ENCODE data around the gene WDR89.
"Not testable (repeated sequence)": the region's sequence is repeated elsewhere in the genome, so short reads cannot be mapped to it uniquely, and the experiment has no call there.

The WDR89 gene

GRCh38 chr14:63652406-63652805 is 10.7 kb upstream of the WDR89 start:
- DNase-seq, result no peak

DNA sequence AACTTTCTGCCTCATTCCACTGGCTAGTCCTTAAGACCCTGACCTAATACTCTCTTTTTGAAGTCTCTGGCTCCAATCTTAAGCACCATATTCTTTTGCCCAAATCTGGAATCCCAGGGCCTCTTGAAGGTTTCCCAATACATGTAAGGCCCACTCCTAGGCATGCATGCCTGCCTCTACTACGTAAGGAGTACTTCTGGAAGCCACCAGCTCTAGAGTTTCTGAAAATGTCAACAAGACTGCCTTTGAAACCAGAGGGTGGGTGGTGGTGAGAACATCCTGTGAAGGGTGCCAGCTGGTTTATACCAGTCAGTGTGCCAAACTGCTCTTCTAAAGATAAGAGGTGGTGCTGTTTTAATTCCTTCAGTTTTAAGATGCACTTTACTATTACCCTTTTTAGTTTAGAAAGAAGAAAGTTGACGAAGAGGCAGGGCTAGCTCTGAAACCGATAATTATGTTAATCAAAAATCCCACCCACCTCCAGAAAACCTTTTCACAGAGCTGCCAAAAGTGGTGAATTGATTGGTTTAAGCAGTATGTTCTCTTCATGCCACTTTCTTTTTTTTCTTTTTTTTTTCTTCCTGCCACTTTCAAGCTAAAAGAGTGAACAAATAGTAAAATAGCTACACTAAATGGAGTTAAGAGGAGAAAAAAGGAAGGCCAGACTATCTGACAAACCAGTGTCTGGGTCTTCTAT is 8.7 kb upstream of the WDR89 start:
- peak; percentile 40 for DNase-seq

DNA sequence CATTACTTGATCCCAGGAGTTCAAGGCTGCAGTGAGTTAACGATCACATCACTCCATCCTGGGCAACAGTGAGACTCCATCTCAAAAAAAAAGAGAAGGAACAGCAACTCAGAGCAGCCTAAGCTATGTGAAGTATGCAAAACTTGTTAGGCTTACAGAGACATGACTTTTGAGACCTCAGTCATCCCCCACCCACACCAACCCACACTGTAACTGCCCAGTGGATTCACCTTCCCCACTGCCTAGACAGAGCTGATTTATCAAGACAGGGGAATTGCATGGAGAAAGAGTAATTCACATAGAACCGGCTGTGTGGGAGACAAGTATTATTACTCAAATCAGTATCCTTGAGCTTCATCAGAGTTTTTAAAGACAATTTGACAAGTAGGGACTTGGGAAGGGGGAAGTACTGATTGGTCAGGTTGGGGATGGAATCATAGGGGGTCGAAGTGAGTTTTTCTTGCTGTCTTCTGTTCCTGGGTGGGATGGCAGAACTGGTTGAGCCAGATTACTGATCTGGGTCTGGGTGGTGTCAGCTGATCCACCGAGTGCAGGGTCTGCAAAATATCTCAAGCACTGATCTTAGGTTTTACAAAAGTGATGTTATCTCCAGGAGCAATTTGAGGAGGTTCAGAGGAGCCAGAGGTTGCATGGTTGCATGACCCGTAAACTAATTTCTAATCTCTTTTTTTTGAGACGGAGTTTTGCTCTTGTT is 6.2 kb upstream of the WDR89 start:
- no peak for DNase-seq

DNA sequence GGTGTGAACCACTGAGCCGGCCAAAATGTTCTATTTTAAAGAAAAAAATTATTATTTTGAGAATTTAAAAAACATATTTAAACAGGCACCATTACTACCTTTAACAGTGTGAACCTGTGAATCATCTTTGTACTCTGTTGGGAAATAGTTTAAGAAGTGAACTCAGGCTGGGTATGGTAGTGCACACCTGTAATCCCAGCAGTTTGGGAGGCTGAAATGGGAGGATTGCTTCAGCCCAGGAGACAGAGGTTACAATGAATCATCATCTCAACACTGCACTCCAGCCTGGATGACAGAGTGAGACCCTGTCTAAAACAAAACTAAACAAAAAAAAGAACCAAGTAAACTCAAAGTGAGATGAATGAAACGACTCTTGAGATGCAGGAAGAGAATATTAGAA is 3.1 kb upstream of the WDR89 start:
- no peak for DNase-seq

- DNase-seq, result no peak
Measured at GRCh38 chr14:63642656-63643382, 1.1 kb upstream of the WDR89 start.

DNA sequence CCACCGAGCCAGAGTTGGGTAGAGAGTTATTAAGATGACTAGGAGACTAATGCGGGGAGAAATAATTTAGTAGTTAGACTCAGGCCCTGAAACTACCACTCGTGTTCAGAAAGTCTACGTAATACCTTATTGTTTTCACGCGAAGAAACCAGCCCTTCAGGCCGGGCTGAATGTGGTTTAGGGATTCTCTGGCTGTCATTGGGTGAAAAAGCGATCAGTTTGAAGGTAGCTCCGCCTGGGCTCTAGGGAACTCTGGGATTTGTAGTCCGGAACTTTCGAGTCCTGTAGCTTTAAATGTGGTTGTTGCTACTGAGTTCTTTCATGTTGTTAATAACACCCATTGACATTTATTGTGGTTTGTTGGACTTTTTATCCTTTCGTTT is 549 bp upstream of the WDR89 start:
- DNase-seq, result peak; percentile 79

- no peak for DNase-seq
Measured at GRCh38 chr14:63638493-63638892, 3.2 kb downstream of the WDR89 start.

- DNase-seq, result not testable (repeated sequence)
Measured at GRCh38 chr14:63636094-63636635, 5.5 kb downstream of the WDR89 start.

DNA sequence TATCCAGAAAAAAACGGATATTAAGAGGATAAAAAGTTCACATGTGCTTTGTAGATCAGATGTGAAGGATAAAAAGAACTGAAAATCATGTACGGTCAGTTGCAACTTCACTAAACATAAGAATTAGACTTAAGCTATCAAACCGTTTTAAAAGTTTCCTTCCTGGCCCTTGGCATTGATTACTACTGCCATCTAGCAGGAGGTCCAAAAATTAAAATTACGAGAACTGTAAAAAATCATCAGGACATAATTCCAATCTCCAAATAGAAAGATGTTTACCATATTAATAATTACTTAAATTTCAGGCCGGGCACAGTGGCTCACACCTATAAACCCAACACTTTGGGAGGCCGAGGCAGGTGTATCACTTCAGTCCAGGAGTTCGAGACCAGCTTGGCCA is 7.9 kb downstream of the WDR89 start:
- no peak for DNase-seq

DNA sequence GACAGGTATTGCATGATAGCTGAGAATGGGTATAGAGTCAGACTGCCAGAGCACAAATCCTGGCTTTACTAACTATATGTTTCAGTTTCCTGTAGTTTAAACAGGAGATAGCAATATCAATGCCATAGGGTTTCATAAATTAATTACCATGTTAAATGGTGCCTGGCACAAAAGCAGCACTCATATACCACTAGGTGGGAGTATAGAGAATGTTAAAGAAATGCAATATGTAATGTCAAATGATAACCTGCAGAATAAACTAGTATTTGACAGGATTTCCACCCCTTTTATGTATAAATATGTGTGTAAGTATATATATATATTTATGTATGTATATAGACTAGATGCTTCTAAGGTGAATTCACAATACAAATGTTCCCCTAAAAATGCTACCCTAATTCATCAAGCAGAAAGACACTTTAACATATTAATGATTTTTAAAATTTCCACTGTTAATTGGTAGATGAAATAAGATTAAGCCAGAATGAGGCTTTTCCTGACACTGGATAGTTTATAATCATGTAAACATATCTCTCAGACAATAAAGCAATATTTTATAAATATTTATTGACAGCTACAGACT is 8.6 kb downstream of the WDR89 start:
- no peak for DNase-seq

DNA sequence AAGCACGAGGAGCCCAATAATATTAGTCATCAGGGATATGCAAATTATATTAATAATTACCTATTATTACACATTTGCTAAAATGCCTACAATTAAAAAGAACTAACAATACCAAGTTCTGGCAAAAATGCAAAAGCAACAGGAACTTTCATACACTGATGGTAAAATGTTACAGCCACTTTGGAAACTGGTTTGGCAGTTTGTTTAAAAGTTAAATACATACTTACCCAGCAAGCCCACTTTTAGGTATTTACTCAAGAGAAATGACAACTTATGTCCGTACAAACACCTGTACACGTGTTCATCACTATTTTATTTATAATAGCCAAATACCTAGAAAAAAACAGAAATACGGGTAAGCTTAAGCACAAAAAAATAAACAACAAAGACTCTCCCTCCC is 17.0 kb downstream of the WDR89 start:
- DNase-seq, result no peak

- DNase-seq, result no peak
Measured at GRCh38 chr14:63624203-63624602, 17.5 kb downstream of the WDR89 start.

- not testable (repeated sequence) for DNase-seq
Measured at GRCh38 chr14:63621975-63622374, 19.7 kb downstream of the WDR89 start.

- DNase-seq, result no peak
Measured at GRCh38 chr14:63616015-63616414, 25.7 kb downstream of the WDR89 start.

- no peak for DNase-seq
Measured at GRCh38 chr14:63614679-63615363, 26.9 kb downstream of the WDR89 start.

- DNase-seq, result no peak
Measured at GRCh38 chr14:63611078-63611477, 30.6 kb downstream of the WDR89 start.

DNA sequence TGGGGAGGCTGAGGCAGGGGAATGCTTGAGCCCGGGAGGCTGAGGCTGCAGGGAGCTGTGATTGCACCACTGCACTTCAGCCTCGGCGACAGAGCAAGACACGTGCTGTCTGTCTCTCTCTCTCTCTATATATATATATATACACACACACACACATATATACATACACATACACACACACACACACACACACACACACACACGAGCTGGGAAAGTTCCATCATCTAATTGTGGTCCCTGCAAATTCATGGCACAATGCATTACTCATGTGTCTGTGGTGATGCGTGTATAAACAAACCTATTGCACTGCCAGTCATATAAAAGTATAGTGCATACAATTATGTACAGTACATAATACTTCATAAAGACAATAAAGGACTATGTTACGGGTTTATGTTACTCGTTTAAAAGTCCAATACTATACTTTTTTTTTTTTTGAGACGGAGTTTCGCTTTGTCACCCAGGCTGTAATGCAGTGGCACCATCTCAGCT is 36.6 kb downstream of the WDR89 start:
- DNase-seq, result no peak

GRCh38 chr14:63604626-63605025 is 37.0 kb downstream of the WDR89 start:
- no peak for DNase-seq

DNA sequence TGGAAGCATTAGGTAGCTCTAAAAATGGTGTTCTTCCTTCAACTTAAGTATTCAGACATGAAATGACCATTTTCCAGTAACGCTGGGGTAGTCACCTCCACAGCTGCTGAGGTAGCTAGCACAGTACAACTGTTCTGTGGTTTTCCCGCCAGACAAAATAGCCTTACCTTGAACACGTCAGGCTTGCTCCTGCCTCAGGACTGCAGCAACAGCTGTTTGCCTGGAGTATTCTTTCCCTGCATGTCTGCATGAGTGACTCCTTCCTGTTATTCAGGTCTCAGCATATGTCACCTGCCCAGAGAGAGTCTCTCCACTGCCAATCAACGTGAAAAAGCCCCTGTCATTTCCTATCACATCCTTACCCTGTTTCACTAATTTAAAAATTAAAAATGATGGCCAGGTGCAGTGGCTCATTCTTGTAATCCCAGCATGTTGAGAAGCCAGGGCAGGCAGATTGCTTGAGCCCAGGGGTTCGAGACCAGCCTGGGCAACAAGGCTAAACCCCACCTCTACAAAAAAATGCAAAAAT is 37.9 kb downstream of the WDR89 start:
- no peak for DNase-seq

GRCh38 chr14:63598807-63599206 is 42.9 kb downstream of the WDR89 start:
- DNase-seq, result no peak

- no peak for DNase-seq
Measured at GRCh38 chr14:63596998-63597658, 44.5 kb downstream of the WDR89 start.
